ENCODE results near the gene RAX.
"Not testable (repeated sequence)": the region's sequence is repeated elsewhere in the genome, so short reads cannot be mapped to it uniquely, and the experiment has no call there.

Gene RAX

DNA sequence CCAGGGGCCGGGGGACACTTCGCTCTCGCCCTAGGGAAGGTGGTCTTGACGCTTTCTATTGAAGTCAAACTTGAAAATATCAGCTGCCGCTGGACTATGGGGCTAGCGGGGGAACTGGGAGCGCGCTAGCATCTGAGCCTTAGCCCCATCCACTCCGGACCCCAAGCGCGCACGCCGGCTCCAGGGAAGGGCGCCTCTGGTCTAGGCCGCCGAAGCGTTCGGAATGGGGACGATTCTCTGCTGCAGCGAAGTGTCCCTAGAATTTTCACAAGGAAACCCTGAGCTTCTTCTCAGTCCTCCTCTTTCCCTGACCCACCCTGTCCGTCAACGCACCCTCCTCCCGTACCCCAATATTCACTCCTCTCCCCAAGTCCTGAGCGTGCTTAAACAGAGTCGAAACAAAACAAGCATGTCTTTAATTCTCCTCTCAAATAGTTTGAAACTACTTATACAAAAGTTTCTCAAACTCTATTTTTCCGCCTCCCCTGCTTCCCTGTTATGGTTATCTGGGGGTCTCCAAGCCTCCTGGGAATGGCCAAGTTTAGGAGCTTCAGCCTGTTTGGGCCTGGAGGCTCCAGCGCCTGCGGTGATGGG lies 5.0 kb downstream of the RAX start:
- H3K4me3 ChIP-seq (ENCODE audit: low read length) = no peak overlapping the region
- TF ChIP-seq ZNF274 (IDR thresholded peaks at IDR 0.05; ENCODE audit: low read depth, low read length) = no peak

DNA sequence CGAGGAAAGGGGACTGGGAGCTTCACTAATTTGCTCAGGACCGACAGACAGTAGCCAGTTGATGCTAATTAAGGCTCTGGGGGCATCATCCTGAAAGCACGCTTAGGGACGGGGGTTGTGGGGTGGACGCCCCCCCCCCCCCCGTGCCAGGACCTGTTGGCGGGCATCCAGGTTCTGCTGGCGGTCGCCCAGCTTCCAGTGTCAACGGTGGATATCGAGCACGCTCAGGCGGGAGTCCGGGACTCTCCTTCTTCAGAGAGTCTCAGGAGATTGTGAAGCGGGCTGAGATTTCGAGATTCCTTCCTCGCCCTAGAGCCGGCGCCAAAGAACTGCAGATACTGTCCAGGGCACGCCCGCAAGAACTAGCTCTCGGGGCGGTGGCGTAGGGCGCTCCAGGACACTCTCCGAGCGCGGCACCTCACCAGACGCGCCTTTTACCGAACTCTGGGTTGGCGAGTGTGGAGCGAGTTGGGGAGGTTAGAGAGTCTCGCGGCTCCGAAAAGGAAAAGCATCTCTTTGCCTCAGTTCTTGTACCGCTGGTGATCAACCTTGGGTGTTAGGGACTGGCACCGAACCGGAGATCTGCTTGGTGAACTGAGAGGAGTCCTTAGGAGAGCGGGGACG lies 5.6 kb downstream of the RAX start:
- no peak overlapping the region for H3K4me3 ChIP-seq (ENCODE audit: low read length)
- no peak for TF ChIP-seq ZNF274 (IDR thresholded peaks at IDR 0.05; ENCODE audit: low read depth, low read length)

DNA sequence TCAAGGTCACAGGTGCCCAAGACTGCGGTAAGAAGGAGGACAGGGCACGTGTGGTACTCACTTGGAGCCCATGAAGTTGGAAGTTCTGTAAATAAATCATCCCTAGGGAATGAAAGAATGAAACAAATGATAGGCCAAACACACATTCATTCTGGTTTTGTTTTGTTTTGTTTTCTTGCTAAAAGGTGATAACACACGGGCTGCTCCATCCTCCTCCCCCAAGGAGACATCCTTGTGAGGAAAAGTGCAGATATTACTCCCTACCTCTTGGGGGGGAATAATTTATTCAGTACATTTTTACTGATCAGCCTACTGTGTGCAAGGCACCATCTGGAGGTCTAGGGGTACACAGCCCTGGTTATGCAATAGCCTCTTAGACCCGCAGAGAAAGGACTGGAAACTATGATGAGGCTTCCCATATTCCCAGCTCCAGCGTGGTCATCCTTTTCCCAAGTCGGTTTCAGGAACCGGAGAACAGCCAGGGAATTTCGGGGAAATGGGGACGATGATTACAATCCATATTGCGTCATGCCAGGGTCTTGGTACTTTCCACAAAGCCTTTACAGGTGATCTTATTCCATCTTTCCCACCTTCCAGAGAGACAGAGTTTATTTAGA lies 6.3 kb downstream of the RAX start:
- H3K4me3 ChIP-seq (ENCODE audit: low read length) = no peak overlapping the region
- no peak for TF ChIP-seq ZNF274 (IDR thresholded peaks at IDR 0.05; ENCODE audit: low read depth, low read length)

DNA sequence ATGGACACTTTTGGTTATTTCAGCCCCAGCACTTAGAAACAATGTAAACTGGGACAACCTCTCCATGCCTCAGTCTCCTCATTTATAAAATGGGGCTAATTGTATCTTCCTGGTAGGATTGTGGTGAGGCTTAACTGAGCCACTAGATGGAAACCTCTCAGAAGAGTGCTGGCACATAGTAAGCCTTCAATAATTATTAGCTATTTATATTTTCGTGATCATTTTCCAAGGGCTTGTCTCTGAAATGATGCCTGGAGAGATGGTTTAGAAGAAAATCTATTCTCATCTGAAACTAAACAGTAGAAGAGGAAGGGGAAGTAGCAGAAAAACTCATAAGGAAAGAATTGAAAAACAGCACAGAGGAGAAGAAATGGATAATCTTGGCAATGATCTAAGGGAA lies 6.8 kb downstream of the RAX start:
- no peak for TF ChIP-seq ZNF274 (IDR thresholded peaks at IDR 0.05; ENCODE audit: low read depth, low read length)
- H3K4me3 ChIP-seq (ENCODE audit: low read length) = no peak overlapping the region

DNA sequence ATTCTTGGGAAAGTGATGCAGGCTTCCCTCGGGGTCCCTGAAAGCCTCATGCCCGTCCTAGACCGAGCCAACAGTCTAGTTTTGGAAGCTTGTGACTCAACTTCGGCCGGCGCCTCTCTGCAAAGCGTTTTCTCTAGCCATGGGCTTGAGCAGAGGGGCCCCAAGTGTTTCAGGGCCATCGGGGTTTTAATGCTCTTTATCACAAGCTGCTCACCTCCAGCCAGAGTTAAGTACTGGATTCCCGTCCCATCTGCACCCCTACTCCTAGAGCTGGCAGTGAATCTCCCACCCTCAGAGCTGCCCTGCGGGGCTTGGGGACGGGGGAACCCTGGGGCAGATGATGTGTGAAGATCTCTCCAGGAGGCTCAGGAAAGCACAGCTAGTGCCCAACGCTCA lies 7.3 kb downstream of the RAX start:
- no peak overlapping the region; the same call in 1 of the 2 replicates for H3K4me3 ChIP-seq (ENCODE audit: low read length)
- no peak for TF ChIP-seq ZNF274 (IDR thresholded peaks at IDR 0.05; ENCODE audit: low read depth, low read length)

DNA sequence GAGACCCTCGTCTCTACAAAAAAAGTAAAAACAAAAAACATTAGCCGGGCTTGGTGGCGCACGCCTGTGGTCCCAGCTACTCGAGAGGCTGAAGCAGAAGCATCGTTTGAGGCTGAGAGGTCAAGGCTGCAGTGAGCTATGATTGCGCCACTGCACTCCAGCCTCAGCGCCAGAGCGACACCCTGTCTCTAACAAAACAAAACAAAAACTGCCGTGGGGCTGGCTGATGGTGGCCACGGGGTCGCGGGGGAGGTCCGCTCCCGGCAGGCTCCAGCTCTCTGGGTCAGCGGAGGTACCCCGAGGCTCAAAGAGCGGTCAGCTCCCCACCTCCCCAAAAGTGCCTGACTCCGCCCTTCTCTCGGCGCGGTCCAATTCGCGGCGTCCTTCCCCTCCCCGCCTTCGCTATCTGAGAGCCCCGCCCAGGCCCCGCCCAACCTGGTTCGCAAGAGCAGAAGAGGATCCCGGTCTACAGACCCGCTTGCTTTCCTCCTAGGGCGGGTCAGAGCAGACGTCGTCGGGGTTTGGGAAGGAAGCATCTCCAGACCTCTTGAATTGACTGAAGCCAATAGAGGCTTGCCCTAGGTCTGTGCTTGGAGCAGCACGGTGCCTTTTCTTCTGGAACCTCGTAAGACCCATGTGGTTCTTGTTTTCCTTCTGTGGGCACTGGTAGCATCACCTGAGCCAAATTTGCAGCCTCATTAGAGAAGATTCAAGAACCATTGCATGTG lies 7.8 kb downstream of the RAX start:
- H3K4me3 ChIP-seq (ENCODE audit: low read length) = peak overlapping the region; percentile 61
- no peak for TF ChIP-seq ZNF274 (IDR thresholded peaks at IDR 0.05; ENCODE audit: low read depth, low read length)

DNA sequence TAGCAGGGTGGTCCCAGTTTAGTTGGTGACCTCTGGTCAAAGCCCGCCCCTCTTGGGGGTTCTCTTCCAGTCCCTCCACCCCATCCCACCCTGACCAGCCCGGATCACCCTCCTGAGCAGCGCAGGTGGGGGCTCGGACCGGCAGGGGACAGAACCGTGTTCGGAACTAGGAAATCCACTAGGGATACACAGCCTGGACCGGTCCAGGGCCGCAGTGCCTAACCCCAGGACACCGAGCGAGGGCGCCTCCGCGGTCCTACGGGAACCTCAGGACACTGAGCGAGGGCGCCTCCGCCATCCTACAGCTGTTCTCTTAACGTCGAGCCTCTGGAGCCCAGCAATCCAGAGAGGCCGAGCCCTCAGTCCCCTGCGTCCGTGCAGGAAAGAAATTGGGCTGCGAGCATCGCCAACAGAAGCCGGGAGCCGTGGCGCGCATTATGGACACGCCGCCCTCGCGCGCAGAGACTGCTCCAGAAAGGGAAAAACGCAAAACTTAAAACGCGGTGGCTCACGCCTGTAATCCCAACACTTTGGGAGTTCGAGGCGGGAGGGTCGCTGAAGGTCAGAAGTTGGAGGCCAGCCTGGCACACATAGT lies 8.5 kb downstream of the RAX start:
- peak overlapping the region; percentile 61; the same call in 1 of the 2 replicates for H3K4me3 ChIP-seq (ENCODE audit: low read length)

DNA sequence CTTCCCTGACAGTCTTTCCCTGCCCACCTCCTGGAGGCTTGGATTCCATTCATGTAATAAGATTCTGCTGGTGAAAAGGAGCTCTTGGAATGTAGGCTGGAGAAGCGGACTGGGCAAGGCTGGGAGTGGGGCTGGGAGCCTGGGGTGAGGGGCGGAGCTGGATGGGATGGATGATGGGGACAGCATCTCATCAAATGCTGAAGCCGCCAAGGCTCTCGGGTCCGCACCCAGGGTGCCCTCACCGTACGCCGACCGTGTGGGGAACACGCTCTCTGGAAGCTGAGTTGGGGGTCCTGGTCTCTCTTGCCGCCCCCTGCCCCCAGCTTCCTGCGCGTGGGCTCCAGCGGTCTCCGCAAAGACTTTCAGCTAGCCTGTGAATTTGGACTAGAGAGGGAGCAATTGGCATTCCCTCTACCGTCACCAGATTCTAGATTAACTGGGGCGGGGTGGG lies 9.1 kb downstream of the RAX start:
- no peak for TF ChIP-seq ZNF274 (IDR thresholded peaks at IDR 0.05; ENCODE audit: low read depth, low read length)
- H3K4me3 ChIP-seq (ENCODE audit: low read length) = no peak overlapping the region

More for the DNA sequence above, 8.5 kb downstream of the RAX start:
- no peak for TF ChIP-seq ZNF274 (IDR thresholded peaks at IDR 0.05; ENCODE audit: low read depth, low read length)

DNA sequence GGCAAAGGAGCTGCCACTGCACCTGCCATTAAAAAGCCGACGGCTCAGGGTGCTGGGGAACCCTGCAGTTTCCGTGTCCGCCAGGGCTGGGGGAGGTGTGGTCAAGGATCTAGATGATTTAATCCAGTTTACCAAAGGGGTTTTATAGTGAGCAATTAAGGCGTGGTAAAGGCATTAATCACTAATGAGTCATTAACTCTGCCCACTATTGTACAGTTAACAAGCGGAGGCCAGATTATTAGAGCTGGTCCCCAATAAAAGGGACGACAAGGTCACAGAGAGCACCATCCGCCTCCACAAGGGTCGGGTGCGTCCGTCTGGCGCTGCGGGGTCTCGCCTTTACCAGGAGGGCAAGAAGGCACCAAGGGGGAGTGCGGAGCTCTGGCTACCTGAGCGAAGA lies 9.6 kb downstream of the RAX start:
- no peak overlapping the region for H3K4me3 ChIP-seq (ENCODE audit: low read length)
- TF ChIP-seq ZNF274 (IDR thresholded peaks at IDR 0.05; ENCODE audit: low read depth, low read length) = no peak

DNA sequence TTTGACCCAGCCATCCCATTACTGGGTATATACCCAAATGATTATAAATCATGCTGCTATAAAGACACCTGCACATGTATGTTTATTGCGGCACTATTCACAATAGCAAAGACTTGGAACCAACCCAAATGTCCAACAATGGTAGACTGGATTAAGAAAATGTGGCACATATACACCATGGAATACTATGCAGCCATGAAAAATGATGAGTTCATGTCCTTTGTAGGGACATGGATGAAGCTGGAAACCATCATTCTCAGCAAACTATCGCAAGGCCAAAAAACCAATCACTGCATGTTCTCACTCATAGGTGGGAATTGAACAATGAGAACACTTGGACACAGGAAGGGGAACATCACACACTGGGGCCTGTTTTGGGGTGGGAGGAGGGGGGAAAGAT lies 11.0 kb downstream of the RAX start:
- not testable (repeated sequence) for H3K4me3 ChIP-seq (ENCODE audit: low read length)

DNA sequence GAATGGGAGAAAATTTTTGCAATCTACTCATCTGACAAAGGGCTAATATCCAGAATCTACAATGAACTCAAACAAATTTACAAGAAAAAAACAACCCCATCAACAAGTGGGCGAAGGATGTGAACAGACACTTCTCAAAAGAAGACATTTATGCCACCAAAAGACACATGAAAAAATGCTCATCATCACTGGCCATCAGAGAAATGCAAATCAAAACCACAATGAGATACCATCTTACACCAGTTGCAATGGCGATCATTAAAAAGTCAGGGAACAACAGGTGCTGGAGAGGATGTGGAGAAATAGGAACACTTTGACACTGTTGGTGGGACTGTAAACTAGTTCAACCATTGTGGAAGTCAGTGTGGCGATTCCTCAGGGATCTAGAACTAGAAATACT lies 11.4 kb downstream of the RAX start:
- not testable (repeated sequence) for H3K4me3 ChIP-seq (ENCODE audit: low read length)

DNA sequence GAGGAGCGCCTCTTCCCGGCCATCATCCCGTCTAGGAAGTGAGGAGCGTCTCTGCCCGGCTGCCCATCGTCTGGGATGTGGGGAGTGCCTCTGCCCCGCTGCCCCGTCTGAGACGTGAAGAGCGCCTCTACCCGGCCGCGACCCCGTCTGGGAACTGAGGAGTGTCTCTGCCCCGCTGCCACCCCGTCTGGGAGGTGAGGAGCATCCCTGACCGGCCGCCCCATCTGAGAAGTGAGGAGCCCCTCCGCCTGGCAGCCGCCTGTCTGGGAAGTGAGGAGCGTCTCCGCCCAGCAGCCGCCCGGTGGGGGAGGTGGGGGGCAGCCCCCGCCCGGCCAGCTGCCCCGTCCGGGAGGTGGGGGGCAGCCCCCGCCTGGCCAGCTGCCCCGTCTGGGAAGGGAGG lies 17.8 kb downstream of the RAX start:
- H3K4me3 ChIP-seq (ENCODE audit: low read length) = not testable (repeated sequence)

DNA sequence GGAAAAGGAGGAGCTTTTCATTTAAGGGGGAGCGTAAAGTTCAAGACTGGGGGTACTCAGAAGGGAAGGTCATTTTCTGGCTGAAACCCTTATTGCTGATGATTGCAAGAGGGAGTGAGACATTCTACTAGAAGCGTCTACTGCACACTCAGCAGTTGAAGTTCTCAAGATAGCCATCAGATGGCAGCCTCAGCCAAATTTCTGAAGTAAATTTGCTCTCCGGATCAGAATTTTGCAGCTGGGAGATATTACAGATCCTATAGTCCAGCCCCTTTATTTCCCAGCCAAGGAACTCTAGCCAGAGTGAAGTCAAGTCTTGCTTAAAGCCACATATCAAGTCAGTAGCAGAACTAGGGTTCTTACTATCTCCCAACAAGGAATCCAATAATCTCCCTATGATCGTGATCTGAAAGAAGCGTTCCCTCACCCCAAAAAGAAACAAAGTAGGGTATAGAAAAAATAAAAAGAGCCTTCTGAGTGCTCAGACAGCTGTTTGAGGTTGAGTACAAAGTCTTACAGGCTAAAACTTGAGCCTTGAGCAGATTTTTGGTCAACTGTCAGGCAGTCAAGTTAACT lies 24.0 kb downstream of the RAX start:
- no peak for TF ChIP-seq ZNF274 (IDR thresholded peaks at IDR 0.05; ENCODE audit: low read depth, low read length)
- no peak overlapping the region for H3K4me3 ChIP-seq (ENCODE audit: low read length)

DNA sequence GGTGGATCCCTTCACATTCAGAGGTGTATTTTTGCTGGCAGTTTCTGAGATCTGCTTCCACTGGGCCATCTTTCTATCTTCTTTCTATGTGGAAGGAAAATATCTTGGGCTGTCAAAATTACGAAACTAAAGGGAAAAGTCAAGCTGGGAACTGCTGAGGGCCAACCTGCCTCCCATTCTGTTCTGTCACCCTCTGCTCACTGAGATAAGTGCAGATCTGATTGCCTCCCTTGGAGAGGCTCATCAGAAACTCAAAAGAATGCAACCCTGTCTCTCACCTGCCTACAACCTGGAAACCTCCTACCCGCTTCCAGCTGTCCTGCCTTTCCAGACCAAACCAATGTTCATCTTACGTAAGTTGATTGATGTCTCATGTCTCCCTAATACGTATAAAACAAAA lies 26.5 kb downstream of the RAX start:
- TF ChIP-seq ZNF274 (IDR thresholded peaks at IDR 0.05; ENCODE audit: low read depth, low read length) = no peak
- H3K4me3 ChIP-seq (ENCODE audit: low read length) = no peak overlapping the region
